GM18517 (cell line): ENCODE data around the gene AADACL2.

Experiments
- ATAC-seq: cut with Tn5 transposase; IDR thresholded peaks from one replicate; pipeline ENCODE4 v1.9.1; 2021; ENCODE audit warnings: mild to moderate bottlenecking, moderate library complexity; ENCODE audit not compliant: unreplicated experiment

The AADACL2 gene

GRCh38 chr3:151798466-151798865, 64.7 kb downstream of the AADACL2 start:
- no peak for ATAC-seq

- ATAC-seq, result no peak
Measured at GRCh38 chr3:151800431-151800830, 66.7 kb downstream of the AADACL2 start.

GRCh38 chr3:151804267-151804666, 70.5 kb downstream of the AADACL2 start:
- no peak for ATAC-seq

- ATAC-seq, result no peak
Measured at GRCh38 chr3:151806838-151807237, 73.1 kb downstream of the AADACL2 start.
